GM13977 (cell line): ENCODE data around the gene IGLL5.

Experiments
- DNase-seq: peaks from one replicate; pipeline ENCODE4 v3.0.0; 2012; ENCODE audit warnings: low spot score
- CTCF ChIP-seq: IDR thresholded peaks from 2 replicates; pipeline ENCODE4 v1.5.1; 2012; ENCODE audit warnings: mild to moderate bottlenecking, control low read depth; ENCODE audit not compliant: insufficient read depth; ENCODE audit errors: extremely low read depth, missing control alignments
- in situ Hi-C: fragments of 300-500 bp; cut with MboI; formaldehyde crosslinking; loops from one replicate; pipeline ENCODE4 v1.12.0; 2022; ENCODE audit warnings: low sequenced_read_pairs, low pct_unique_long_range_greater_than_20kb, mixed read lengths, inconsistent platforms; ENCODE audit not compliant: unreplicated experiment

The IGLL5 gene

GRCh38 chr22:22887621-22888503, at the start of gene IGLL5:
Gene IGLL5 (plus strand): TSS chr22:22887816. CDS start chr22:22888054, 238 bp downstream.
- in situ Hi-C loops = no loop called here
- no peak for TF ChIP-seq CTCF
- peak; percentile 9 for DNase-seq

GRCh38 chr22:22838148-22838786, 49.3 kb upstream of the IGLL5 start:
- TF ChIP-seq CTCF = no peak
- DNase-seq = no peak
- in situ Hi-C loops = no loop called here

GRCh38 chr22:22839570-22840314, 47.9 kb upstream of the IGLL5 start:
- DNase-seq = no peak
- in situ Hi-C loops = no loop called here
- TF ChIP-seq CTCF = no peak

- DNase-seq = no peak
- TF ChIP-seq CTCF = no peak
- in situ Hi-C loops = no loop called here
Measured at GRCh38 chr22:22840780-22841179, 46.8 kb upstream of the IGLL5 start.

GRCh38 chr22:22841598-22841997, 46.0 kb upstream of the IGLL5 start:
- in situ Hi-C loops = no loop called here
- no peak for TF ChIP-seq CTCF
- DNase-seq = no peak

GRCh38 chr22:22842085-22842484, 45.5 kb upstream of the IGLL5 start:
- in situ Hi-C loops = no loop called here
- no peak for DNase-seq
- TF ChIP-seq CTCF = no peak
